Mesenchymal stem cell (in vitro differentiated cells and primary cell): ENCODE results near the gene SBNO2.

Experiments
- DNase-seq: peaks from one replicate; pipeline ENCODE4 v3.0.0-alpha.2; 2013
- H2AFZ ChIP-seq: one replicate; pipeline ENCODE4 v1.6.1; 2013; ENCODE audit warnings: low read depth, mild to moderate bottlenecking, control low read depth, inconsistent platforms, low read length, moderate library complexity
- H2AK5ac ChIP-seq: 2 replicates; pipeline ENCODE4 v1.6.1; 2013; ENCODE audit warnings: low read length, moderate library complexity, mild to moderate bottlenecking, inconsistent platforms; ENCODE audit not compliant: severe bottlenecking
- H2BK120ac ChIP-seq: one replicate; pipeline ENCODE4 v1.6.1; 2013; ENCODE audit warnings: low read depth, mild to moderate bottlenecking, inconsistent platforms, low read length, moderate library complexity
- H2BK12ac ChIP-seq, 2 experiments: one replicate each; pipeline ENCODE4 v1.6.1; 2013; ENCODE audit warnings: inconsistent platforms in 2 of 2, low read length in 2 of 2, mild to moderate bottlenecking in 2 of 2, moderate library complexity in 2 of 2, control low read depth in 1 of 2
- H2BK15ac ChIP-seq: one replicate; pipeline ENCODE4 v1.6.1; 2013; ENCODE audit warnings: mild to moderate bottlenecking, low read depth, inconsistent platforms; ENCODE audit not compliant: poor library complexity, severe bottlenecking
- H2BK5ac ChIP-seq: 2 replicates; pipeline ENCODE4 v1.6.1; 2013; ENCODE audit warnings: low read depth, mild to moderate bottlenecking, low read length, control low read depth, inconsistent platforms; ENCODE audit not compliant: poor library complexity, severe bottlenecking
- H3K14ac ChIP-seq, 2 experiments: one replicate each; pipeline ENCODE4 v1.6.1; 2013; ENCODE audit warnings: inconsistent platforms in 2 of 2, low read length in 2 of 2, control low read depth in 1 of 2, mild to moderate bottlenecking in 1 of 2, moderate library complexity in 1 of 2
- H3K18ac ChIP-seq, 2 experiments: one replicate each; pipeline ENCODE4 v1.6.1; 2013; ENCODE audit warnings: inconsistent platforms in 2 of 2, low read length in 2 of 2, control low read depth in 1 of 2, low read depth in 1 of 2, mild to moderate bottlenecking in 1 of 2
- H3K23ac ChIP-seq, 2 experiments: one replicate each; pipeline ENCODE4 v1.6.1; 2013; ENCODE audit warnings: inconsistent platforms in 2 of 2, low read length in 2 of 2, mild to moderate bottlenecking in 2 of 2, moderate library complexity in 2 of 2, control low read depth in 1 of 2
- H3K27ac ChIP-seq: 2 replicates; pipeline ENCODE4 v1.5.1; 2013; ENCODE audit warnings: mild to moderate bottlenecking, moderate library complexity, low read length, control low read depth, inconsistent platforms; ENCODE audit not compliant: poor library complexity, severe bottlenecking
- H3K27me3 ChIP-seq, 2 experiments: 2 replicates each; pipeline versions ENCODE4 v1.6.1 to v1.7.0; 2013; ENCODE audit warnings: low read length in 2 of 2, mild to moderate bottlenecking in 2 of 2, moderate library complexity in 2 of 2, control low read depth in 1 of 2, inconsistent platforms in 1 of 2; ENCODE audit not compliant: control insufficient read depth in 1 of 2, insufficient read depth in 1 of 2
- H3K36me3 ChIP-seq, 2 experiments: 2 replicates each; pipeline versions ENCODE4 v1.6.1 to v1.7.0; 2013; ENCODE audit warnings: low read length in 2 of 2, control low read depth in 1 of 2, inconsistent platforms in 1 of 2, low read depth in 1 of 2, mild to moderate bottlenecking in 1 of 2; ENCODE audit not compliant: insufficient read depth in 2 of 2, control insufficient read depth in 1 of 2
- H3K4ac ChIP-seq, 2 experiments: one replicate each; pipeline ENCODE4 v1.6.1; 2013; ENCODE audit warnings: inconsistent platforms in 2 of 2, low read length in 2 of 2, mild to moderate bottlenecking in 2 of 2, moderate library complexity in 2 of 2, control low read depth in 1 of 2, low read depth in 1 of 2
- H3K4me1 ChIP-seq: 2 replicates; pipeline ENCODE4 v1.6.1; 2013; ENCODE audit warnings: low read depth, low read length, control low read depth; ENCODE audit not compliant: control insufficient read depth, insufficient read depth
- H3K4me2 ChIP-seq: 2 replicates; pipeline ENCODE4 v1.6.1; 2013; ENCODE audit warnings: low read length, mild to moderate bottlenecking, inconsistent platforms; ENCODE audit not compliant: poor library complexity, severe bottlenecking
- H3K4me3 ChIP-seq, 2 experiments: 2 replicates each; pipeline versions ENCODE4 v1.5.1 to v1.7.0; 2013; ENCODE audit warnings: low read length in 2 of 2, mild to moderate bottlenecking in 2 of 2, control low read depth in 1 of 2, low read depth in 1 of 2; ENCODE audit not compliant: insufficient read depth in 1 of 2
- H3K79me1 ChIP-seq: replicated peaks from 2 replicates; pipeline ENCODE4 v1.6.1; 2013; ENCODE audit warnings: mild to moderate bottlenecking, control low read depth, low read length, inconsistent platforms; ENCODE audit not compliant: poor library complexity, severe bottlenecking
- H3K9ac ChIP-seq: 2 replicates; pipeline ENCODE4 v1.7.0; 2013; ENCODE audit warnings: mild to moderate bottlenecking, low read length, moderate library complexity
- H3K9me3 ChIP-seq: 2 replicates; pipeline ENCODE4 v1.7.0; 2013; ENCODE audit warnings: mild to moderate bottlenecking, low read length; ENCODE audit not compliant: control insufficient read depth
- H4K8ac ChIP-seq: one replicate; pipeline ENCODE4 v1.6.1; 2013; ENCODE audit warnings: inconsistent platforms, mild to moderate bottlenecking, low read length, moderate library complexity
- H4K91ac ChIP-seq: one replicate; pipeline ENCODE4 v1.6.1; 2013; ENCODE audit warnings: mild to moderate bottlenecking, low read length, inconsistent platforms
- WGBS: methylation state at CpG from one replicate; pipeline ENCODE4 v1.1.7; 2013; ENCODE audit warnings: mixed read lengths; 5-methylcytosine and 5-hydroxymethylcytosine counted together

SBNO2 gene

GRCh38 chr19:1131718-1132551 is 42.1 kb downstream of the SBNO2 start:
- H3K27ac ChIP-seq: peak overlapping the region; percentile 67
- peak overlapping the region; percentile 93 for H4K91ac ChIP-seq
- peak overlapping the region; percentile 90 for H2BK120ac ChIP-seq
- H3K9ac ChIP-seq: peak overlapping the region; percentile 98
- peaks cover 28% of the 10 kb centered on the region for H3K79me1 ChIP-seq
- no peaks in the 10 kb centered on the region for H3K9me3 ChIP-seq
- WGBS: 2% methylated on average over 64 of the region's 64 CpGs
- H2BK5ac ChIP-seq: peak overlapping the region; percentile 87
- DNase-seq: peak; percentile 95
- H3K36me3 ChIP-seq: peaks cover 47 to 67% of the 10 kb centered on the region in 2 experiments
- no peaks in the 10 kb centered on the region for H3K27me3 ChIP-seq
- peak overlapping the region; percentile 93 to 97 for H3K18ac ChIP-seq
- peak overlapping the region; percentile 90 for H3K4me2 ChIP-seq
- H2AFZ ChIP-seq: no peak overlapping the region
- peak overlapping the region; percentile 14 to 91 for H2BK12ac ChIP-seq
- H2AK5ac ChIP-seq: peak overlapping the region; percentile 89
- H3K4me3 ChIP-seq: peak overlapping the region; percentile 74 to 92
- H4K8ac ChIP-seq: peak overlapping the region; percentile 87
- H2BK15ac ChIP-seq: peak overlapping the region; percentile 82
- peak overlapping the region; percentile 94 to 96 for H3K4ac ChIP-seq
- H3K23ac ChIP-seq: peak overlapping the region in 1 of 2 experiments; percentile 74
- peaks cover 59% of the 10 kb centered on the region for H3K4me1 ChIP-seq
- H3K14ac ChIP-seq: peak overlapping the region in 1 of 2 experiments; percentile 94

DNA sequence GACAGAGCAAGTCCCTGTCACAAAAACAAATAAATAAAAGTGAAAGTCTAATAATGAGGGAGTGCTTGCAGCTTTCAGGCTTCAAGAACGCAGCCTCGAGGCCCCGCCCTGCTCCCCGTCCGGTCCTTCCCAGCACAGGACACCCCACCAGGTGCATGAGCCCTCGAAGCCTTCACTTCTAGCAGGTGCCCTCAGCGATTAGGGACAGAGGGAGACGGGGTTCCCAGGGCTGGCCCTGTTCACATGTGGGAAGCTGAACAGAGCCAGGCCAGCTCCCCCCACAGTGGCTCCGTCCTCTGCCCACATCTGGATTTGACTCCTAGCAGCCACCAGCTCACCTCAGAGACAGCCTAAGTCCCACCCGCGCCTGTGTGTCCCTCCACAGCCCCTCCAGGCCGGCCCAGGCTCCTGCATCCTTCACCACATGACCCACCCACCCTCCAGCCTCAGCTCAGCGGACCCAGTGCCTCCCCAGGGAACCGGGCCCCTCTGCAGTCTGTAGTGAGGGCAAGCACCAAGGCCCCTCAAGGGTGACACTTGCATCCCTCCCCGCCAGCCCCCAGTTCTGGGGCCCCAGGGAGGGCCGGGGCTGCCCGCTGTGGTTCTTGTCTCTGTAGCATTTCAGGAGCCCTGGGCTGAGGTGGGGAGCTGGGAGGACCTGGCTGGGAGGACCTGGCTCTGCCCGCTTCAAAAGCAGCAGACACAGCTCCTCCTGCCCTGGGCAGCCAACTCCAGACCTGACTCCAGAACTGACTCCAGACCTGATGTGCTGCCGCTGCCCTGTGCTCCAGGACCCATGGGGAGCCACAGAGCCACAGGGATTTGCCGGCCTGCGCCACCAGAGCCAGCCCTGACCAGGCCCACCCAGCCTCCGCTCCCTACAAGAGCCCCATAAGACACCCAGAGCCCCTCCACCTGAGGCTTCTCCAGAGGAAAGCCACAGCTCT is 43.0 kb downstream of the SBNO2 start:
- H3K36me3 ChIP-seq: peaks cover 55 to 66% of the 10 kb centered on the region in 2 experiments

GRCh38 chr19:1129535-1129934 is 44.5 kb downstream of the SBNO2 start:
- Histone ChIP-seq H3K79me1 (peaks cover 23% of the 10 kb centered on the region), H2AK5ac (no peak overlapping the region), H2BK5ac (no peak overlapping the region), H2BK15ac (peak overlapping the region; percentile 62), H3K14ac (no peak overlapping the region), H3K4me1 (peaks cover 68% of the 10 kb centered on the region), H4K8ac (no peak overlapping the region), H4K91ac (no peak overlapping the region), H2BK12ac (no peak overlapping the region), H3K18ac (no peak overlapping the region), H3K36me3 (peaks cover 59 to 65% of the 10 kb centered on the region in 2 experiments), H3K23ac (no peak overlapping the region), H3K9ac (peak overlapping the region; percentile 98), H3K4me3 (peak overlapping the region in 1 of 2 experiments; percentile 92), H2BK120ac (no peak overlapping the region), H3K27ac (no peak overlapping the region), H3K4ac (no peak overlapping the region), H3K9me3 (no peaks in the 10 kb centered on the region), H3K4me2 (no peak overlapping the region), H2AFZ (no peak overlapping the region), H3K27me3 (no peaks in the 10 kb centered on the region)
- DNase-seq: no peak
- 98% methylated on average over 17 of the region's 18 CpGs for WGBS

More for the DNA sequence above, 43.0 kb downstream of the SBNO2 start:
- peak overlapping the region; percentile 74 to 92 for H3K4me3 ChIP-seq
- H3K4ac ChIP-seq: peak overlapping the region; percentile 83 to 96
- H3K23ac ChIP-seq: peak overlapping the region in 1 of 2 experiments; percentile 81
- DNase-seq: peak; percentile 47
- peak overlapping the region; percentile 65 for H3K27ac ChIP-seq
- peak overlapping the region; percentile 90 for H4K91ac ChIP-seq
- no peak overlapping the region for H2BK5ac ChIP-seq
- peak overlapping the region; percentile 71 for H4K8ac ChIP-seq
- 64% methylated on average over 19 of the region's 22 CpGs for WGBS
- H3K18ac ChIP-seq: peak overlapping the region; percentile 31 to 97
- H2AK5ac ChIP-seq: peak overlapping the region; percentile 47
- H2BK12ac ChIP-seq: peak overlapping the region; percentile 14 to 85
- H3K4me2 ChIP-seq: peak overlapping the region; percentile 90
- H2BK15ac ChIP-seq: peak overlapping the region; percentile 82
- peaks cover 24% of the 10 kb centered on the region for H3K79me1 ChIP-seq
- peaks cover 59% of the 10 kb centered on the region for H3K4me1 ChIP-seq
- H3K14ac ChIP-seq: peak overlapping the region in 1 of 2 experiments; percentile 87
- no peak overlapping the region for H2AFZ ChIP-seq
- H2BK120ac ChIP-seq: peak overlapping the region; percentile 64
- peak overlapping the region; percentile 98 for H3K9ac ChIP-seq
- H3K9me3 ChIP-seq: no peaks in the 10 kb centered on the region
- H3K27me3 ChIP-seq: no peaks in the 10 kb centered on the region
